HG03575 (cell line): Measurements from ENCODE around the gene NPAS3.

ENCODE experiments used
- ATAC-seq: cut with Tn5 transposase; IDR thresholded peaks from one replicate; pipeline ENCODE4 v1.9.1; 2021; ENCODE audit not compliant: unreplicated experiment, insufficient number of reproducible peaks, low FRiP score; ENCODE audit errors: extremely low read depth

NPAS3 gene

GRCh38 chr14:33564774-33565630 is 626.3 kb downstream of the NPAS3 start:
- ATAC-seq = peak; percentile 80

- ATAC-seq = no peak
Observed at GRCh38 chr14:33566082-33566481, 627.4 kb downstream of the NPAS3 start.

GRCh38 chr14:33567023-33567728 is 628.5 kb downstream of the NPAS3 start:
- ATAC-seq = no peak

GRCh38 chr14:33567731-33568130 is 629.1 kb downstream of the NPAS3 start:
- no peak for ATAC-seq

DNA sequence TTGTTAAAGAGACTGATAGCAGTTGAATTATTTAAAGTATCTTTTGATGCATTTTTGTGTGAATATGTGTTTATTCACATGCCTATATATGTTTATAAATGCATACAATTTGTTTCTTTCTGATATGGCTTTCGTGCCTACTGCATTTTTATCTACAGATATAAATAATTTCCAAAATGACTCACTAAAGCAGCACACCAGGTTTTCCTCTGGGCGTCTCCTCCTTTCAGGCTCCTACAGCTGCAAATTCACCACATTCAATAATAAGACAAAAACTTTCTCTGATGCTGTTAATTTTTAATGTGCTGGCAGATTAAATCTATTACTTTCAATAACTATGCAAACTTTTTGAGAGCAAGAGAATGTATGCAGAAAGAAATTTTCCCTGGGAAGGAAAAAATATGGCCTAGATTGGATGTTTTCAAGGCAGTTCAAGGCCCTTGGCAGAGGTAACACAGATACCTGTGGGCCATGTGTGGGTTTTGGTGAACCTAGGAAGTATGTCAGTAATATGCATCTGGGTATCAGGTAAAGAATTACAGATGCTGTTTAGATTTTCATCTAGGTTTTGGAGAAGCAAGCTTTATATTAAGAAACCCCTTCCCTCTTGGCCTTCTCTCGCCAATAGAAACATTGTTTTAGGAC is 630.4 kb downstream of the NPAS3 start:
- ATAC-seq = no peak

- no peak for ATAC-seq
Observed at GRCh38 chr14:33569821-33570687, 631.4 kb downstream of the NPAS3 start.

- no peak for ATAC-seq
Observed at GRCh38 chr14:33570694-33571310, 632.1 kb downstream of the NPAS3 start.

DNA sequence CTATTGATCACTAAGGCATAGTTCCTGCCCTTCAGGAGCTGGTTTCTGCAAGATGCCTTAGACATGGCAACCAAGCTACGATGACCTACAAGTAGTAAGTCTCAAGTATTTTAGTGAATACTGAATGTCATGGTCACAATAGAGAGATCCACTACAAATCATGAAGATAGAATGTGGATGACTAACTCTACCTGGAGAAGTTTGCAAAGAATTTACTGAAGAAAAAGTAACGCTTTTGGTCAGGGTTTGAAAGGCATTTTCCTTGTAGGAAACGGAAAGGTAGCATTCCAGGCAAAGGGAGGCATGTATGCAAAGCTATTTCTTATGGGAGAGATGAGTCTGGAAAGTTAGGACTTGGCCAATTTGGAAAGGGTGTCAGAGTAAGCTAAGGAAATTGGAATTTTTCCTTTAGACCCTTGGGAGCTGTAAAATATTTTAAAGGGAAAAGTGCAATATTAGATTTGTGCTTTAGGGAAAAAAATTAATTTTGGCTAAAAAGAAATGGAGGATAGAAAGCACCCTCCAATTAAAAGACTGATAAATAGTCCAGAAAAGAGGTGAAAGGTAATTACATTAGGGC is 634.7 kb downstream of the NPAS3 start:
- no peak for ATAC-seq

GRCh38 chr14:33576014-33576413 is 637.3 kb downstream of the NPAS3 start:
- ATAC-seq = no peak

DNA sequence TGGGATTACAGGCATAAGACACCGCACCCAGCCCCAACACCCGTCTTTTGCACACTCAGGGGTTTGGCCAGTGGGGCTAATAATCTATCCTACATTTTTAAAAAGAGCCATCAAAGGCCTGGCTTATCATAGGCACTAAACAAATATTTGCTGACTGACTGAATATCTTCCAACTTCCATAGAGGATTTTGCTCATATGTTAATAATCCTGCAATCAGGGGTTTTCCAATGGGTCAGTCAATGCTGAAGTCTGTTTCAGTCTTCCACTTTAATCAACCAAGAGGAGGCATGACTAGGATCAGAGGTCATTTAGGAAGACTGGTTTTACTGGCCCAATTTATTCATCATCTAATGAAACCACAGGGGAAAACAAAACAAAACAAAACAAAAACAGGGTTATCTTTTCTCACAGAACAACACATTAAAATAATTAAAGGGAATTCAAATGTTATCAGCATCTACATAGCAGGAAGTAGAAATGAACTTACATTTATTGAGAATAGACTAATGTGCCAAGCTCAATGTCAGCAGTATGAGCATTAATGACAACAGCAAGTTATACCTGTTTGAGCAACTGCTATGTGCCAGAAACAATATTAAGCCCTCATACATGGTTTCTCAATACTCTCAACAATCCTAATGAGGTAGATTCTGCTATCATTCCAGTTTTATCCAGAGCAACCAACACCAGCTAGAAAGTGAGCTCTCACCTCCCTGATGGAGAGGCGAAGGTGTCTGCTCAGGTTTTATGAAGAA is 640.0 kb downstream of the NPAS3 start:
- ATAC-seq = no peak

DNA sequence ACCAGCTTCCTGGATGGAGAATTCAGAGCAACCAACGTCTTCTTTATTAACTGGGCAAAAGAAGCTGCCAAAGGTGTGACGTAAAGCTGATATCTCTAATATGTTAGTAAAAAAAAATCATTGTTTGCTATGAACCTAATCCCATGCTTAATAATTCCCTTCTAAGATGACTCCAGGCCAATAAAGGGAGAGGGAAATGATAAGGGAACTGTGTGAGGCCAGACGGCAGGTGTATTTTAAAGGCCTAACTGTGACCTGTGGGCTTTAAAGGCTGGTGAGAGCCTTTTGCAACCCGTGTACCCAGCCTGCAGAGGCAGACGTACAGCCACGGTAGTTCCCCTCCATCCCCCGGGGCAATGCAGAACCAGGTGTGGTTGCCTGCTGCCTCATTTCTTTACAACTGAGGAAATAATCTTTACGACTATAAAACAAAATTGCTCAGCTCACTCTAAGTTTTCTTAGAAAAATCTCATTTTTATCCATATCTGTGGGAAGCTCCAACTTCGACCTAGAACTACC is 641.6 kb downstream of the NPAS3 start:
- ATAC-seq = no peak

DNA sequence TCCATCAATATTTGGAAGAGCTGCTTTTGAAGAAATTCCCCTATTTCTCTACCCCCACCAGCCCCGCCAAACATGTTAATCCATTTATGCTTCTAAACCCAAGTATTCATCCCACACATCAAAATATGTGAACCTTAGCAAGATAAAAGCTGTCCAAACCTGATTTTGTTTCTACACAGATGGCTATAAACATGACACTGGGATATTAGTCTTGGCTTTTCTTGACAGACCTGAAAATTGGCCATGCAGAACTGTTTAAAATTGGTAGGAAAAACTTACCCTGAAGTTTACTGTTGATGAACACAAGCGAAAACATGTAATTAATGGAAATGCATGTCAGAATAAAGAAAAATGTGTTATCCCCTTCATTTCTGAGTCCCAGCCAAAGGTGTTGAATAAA is 642.2 kb downstream of the NPAS3 start:
- no peak for ATAC-seq

GRCh38 chr14:33584697-33585096 is 646.0 kb downstream of the NPAS3 start:
- no peak for ATAC-seq

GRCh38 chr14:33586806-33587205 is 648.1 kb downstream of the NPAS3 start:
- no peak for ATAC-seq

- ATAC-seq = no peak
Observed at GRCh38 chr14:33587791-33588190, 649.1 kb downstream of the NPAS3 start.

GRCh38 chr14:33588771-33589170 is 650.1 kb downstream of the NPAS3 start:
- no peak for ATAC-seq

DNA sequence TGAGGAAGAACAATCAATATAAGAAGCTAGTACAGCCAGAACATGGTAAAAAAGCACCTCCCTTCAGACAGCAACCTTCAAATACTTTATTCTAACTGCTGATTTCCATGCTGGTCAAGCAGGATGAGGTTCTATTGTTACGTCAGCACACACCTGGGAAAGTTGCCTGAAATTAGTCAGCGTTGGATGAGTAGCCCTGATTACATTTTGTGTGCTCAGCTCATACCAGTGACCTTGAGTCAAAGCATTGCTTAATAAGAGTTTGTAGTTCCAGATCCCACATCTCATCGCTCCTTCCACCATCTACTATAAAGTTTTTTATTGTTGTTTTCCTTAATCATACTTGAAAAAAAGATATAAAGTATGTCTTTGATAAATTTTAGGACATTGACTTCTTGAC is 650.7 kb downstream of the NPAS3 start:
- no peak for ATAC-seq
